Liver (tissue), 3 donors: ENCODE data around the gene AXIN1.

Experiments
- CTCF ChIP-seq: fragments of 150-350 bp; IDR thresholded peaks from 2 replicates; pipeline ENCODE4 v1.5.1; 2017; ENCODE audit warnings: improper control_type of control experiment, low read depth, low read length; ENCODE audit not compliant: missing input control
- GABPA ChIP-seq, 2 donors: IDR thresholded peaks in 1 of 2; conservative IDR thresholded peaks in 1 of 2; 2 replicates each; pipeline ENCODE4 v1.6.1; 2016; ENCODE audit warnings: antibody characterized with exemption in 2 of 2, mild to moderate bottlenecking in 1 of 2, moderate library complexity in 1 of 2
- HNF4G ChIP-seq: IDR thresholded peaks from 2 replicates; pipeline ENCODE4 v1.6.1; 2016; ENCODE audit warnings: antibody characterized with exemption
- JUND ChIP-seq, 2 donors: IDR thresholded peaks; 2 replicates each; pipeline ENCODE4 v1.6.1; 2016; ENCODE audit warnings: antibody characterized with exemption in 2 of 2
- RAD21 ChIP-seq, 2 donors: IDR thresholded peaks; 2 replicates each; pipeline ENCODE4 v1.6.1; 2016; ENCODE audit warnings: antibody characterized with exemption in 2 of 2, mild to moderate bottlenecking in 2 of 2
- RXRA ChIP-seq, 2 donors: IDR thresholded peaks; 2 replicates each; pipeline ENCODE4 v1.6.1; 2017 to 2018; ENCODE audit warnings: antibody characterized with exemption in 2 of 2, mild to moderate bottlenecking in 1 of 2
- SP1 ChIP-seq: IDR thresholded peaks from 2 replicates; pipeline ENCODE4 v1.6.1; 2018; ENCODE audit warnings: antibody characterized with exemption, mild to moderate bottlenecking
- TAF1 ChIP-seq: conservative IDR thresholded peaks from 2 replicates; pipeline ENCODE4 v1.6.1; 2016; ENCODE audit warnings: antibody characterized with exemption, mild to moderate bottlenecking
- ZBTB33 ChIP-seq: IDR thresholded peaks from 2 replicates; pipeline ENCODE4 v1.6.1; 2016; ENCODE audit warnings: antibody characterized with exemption
- TF ChIP-seq, protein P1 (sequence below): IDR thresholded peaks from 2 replicates; pipeline ENCODE4 v1.6.1; 2016; ENCODE audit warnings: antibody characterized with exemption
- TF ChIP-seq, protein P2 (sequence below): IDR thresholded peaks from 2 replicates; pipeline ENCODE4 v1.6.1; 2016; ENCODE audit warnings: antibody characterized with exemption, mild to moderate bottlenecking
- TF ChIP-seq, protein P3 (sequence below): IDR thresholded peaks from 2 replicates; pipeline ENCODE4 v1.6.1; 2016; ENCODE audit warnings: antibody characterized with exemption
- donor health status: healthy.
- donor health status: healthy.

GRCh38 chr16:400061-400591 lies 47.6 kb upstream of the AXIN1 start:
- TF ChIP-seq CTCF (no peak), JUND (IDR thresholded peaks at IDR 0.05) (no peak), RAD21 (IDR thresholded peaks at IDR 0.05) (no peak), TAF1 (no peak), ZBTB33 (no peak), GABPA (IDR thresholded peaks at IDR 0.05 in 1 of 2, conservative IDR thresholded peaks at IDR 0.05 in 1 of 2) (no peak), RXRA (IDR thresholded peaks at IDR 0.05) (no peak), SP1 (no peak), HNF4G (no peak)
- TF ChIP-seq, protein P1, sequence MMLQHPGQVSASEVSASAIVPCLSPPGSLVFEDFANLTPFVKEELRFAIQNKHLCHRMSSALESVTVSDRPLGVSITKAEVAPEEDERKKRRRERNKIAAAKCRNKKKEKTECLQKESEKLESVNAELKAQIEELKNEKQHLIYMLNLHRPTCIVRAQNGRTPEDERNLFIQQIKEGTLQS: no peak
- TF ChIP-seq, protein P2, sequence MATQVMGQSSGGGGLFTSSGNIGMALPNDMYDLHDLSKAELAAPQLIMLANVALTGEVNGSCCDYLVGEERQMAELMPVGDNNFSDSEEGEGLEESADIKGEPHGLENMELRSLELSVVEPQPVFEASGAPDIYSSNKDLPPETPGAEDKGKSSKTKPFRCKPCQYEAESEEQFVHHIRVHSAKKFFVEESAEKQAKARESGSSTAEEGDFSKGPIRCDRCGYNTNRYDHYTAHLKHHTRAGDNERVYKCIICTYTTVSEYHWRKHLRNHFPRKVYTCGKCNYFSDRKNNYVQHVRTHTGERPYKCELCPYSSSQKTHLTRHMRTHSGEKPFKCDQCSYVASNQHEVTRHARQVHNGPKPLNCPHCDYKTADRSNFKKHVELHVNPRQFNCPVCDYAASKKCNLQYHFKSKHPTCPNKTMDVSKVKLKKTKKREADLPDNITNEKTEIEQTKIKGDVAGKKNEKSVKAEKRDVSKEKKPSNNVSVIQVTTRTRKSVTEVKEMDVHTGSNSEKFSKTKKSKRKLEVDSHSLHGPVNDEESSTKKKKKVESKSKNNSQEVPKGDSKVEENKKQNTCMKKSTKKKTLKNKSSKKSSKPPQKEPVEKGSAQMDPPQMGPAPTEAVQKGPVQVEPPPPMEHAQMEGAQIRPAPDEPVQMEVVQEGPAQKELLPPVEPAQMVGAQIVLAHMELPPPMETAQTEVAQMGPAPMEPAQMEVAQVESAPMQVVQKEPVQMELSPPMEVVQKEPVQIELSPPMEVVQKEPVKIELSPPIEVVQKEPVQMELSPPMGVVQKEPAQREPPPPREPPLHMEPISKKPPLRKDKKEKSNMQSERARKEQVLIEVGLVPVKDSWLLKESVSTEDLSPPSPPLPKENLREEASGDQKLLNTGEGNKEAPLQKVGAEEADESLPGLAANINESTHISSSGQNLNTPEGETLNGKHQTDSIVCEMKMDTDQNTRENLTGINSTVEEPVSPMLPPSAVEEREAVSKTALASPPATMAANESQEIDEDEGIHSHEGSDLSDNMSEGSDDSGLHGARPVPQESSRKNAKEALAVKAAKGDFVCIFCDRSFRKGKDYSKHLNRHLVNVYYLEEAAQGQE: no peak
- TF ChIP-seq, protein P3, sequence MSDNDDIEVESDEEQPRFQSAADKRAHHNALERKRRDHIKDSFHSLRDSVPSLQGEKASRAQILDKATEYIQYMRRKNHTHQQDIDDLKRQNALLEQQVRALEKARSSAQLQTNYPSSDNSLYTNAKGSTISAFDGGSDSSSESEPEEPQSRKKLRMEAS: no peak
